ENCODE measurements around the gene P2RY2.

Gene P2RY2

DNA sequence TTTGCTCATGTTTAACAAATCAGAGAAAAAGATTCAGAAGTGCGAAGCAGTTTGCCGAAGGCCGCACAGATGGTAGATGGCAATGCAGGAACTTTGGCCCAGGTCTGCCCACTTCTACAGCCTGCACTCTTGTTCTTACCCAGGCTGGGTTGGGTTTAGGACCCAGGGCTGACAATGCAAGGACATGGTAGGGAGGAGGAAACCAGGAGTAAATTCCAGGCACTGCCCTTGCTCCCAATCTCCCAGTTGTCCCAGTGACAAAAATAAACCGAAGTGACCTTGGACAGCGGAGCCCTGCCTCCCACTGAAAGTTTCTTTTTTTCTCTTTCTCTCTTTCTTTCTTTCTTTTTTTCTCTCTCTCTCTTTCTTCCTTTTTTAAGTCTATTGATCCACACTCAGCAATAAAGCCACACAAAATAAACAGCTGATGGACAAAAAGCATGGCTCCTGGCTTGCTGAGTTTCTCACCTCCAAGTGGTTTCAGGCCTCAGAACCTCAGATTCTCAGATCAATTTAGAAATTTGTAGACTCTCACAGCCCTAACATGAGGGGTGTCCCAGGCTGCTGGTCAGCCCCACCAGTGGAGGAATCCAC, 42.4 kb upstream of the P2RY2 start:
- DNase-seq (ENCODE audit: low spot score): no peak
- H3K9me3 ChIP-seq (replicated peaks in 1 of 2; ENCODE audit: control insufficient read depth in 2 of 2, insufficient read depth in 1 of 2, low read depth in 1 of 2, low read length in 2 of 2): no peaks in the 10 kb centered on the region
- no peak overlapping the region for H3K14ac ChIP-seq (ENCODE audit: low read length)
- H2BK15ac ChIP-seq (ENCODE audit: low read length): no peak overlapping the region
- no peak overlapping the region for H4K8ac ChIP-seq (ENCODE audit: low read depth, low read length)
- peak overlapping the region; percentile 15 for H2BK5ac ChIP-seq (ENCODE audit: low read length)
- no peak overlapping the region for H2BK12ac ChIP-seq (ENCODE audit: low read length)
- H3K18ac ChIP-seq (ENCODE audit: low read length): no peak overlapping the region
- no peak overlapping the region for H3K4ac ChIP-seq (ENCODE audit: low read length)
- no peak overlapping the region for H4K91ac ChIP-seq (ENCODE audit: low read depth, low read length, poor library complexity)
- no peak overlapping the region for H3K4me2 ChIP-seq (ENCODE audit: insufficient read depth, low read length, poor library complexity, severe bottlenecking)
- no peaks in the 10 kb centered on the region for H3K36me3 ChIP-seq (replicated peaks in 1 of 2; ENCODE audit: control insufficient read depth in 2 of 2, insufficient read depth in 2 of 2, low read length in 2 of 2)
- no peak overlapping the region for H3K9ac ChIP-seq (ENCODE audit: low read depth, low read length, poor library complexity)
- H3K4me3 ChIP-seq (ENCODE audit: low read length in 2 of 2): no peak overlapping the region
- H3K4me1 ChIP-seq (ENCODE audit: control insufficient read depth in 2 of 2, insufficient read depth in 1 of 2, low read depth in 1 of 2, low read length in 2 of 2): peaks cover 0 to 3% of the 10 kb centered on the region in 2 donors
- no peak overlapping the region for H3K23ac ChIP-seq (ENCODE audit: low read depth, low read length, poor library complexity)
- no peaks in the 10 kb centered on the region for H3K79me1 ChIP-seq (ENCODE audit: low read depth, low read length)
- peak overlapping the region; percentile 22 for H2AFZ ChIP-seq (ENCODE audit: low read length)
- H3K27ac ChIP-seq (replicated peaks; ENCODE audit: low read length): no peak overlapping the region
- H3K27me3 ChIP-seq (ENCODE audit: control insufficient read depth in 3 of 3, insufficient read depth in 3 of 3, low read depth in 1 of 3, low read length in 3 of 3): peaks cover 0 to 22% (median 0%) of the 10 kb centered on the region in 3 experiments
- WGBS, 2 donors (ENCODE audit: extremely low coverage in 2 of 2, insufficient read length in 2 of 2, insufficient replicate concordance in 1 of 2): no CpG with 5 or more reads among the region's 5 CpGs
- no peak overlapping the region for H2BK120ac ChIP-seq (ENCODE audit: low read depth, low read length)
- H2AK5ac ChIP-seq (ENCODE audit: low read depth, low read length): no peak overlapping the region

DNA sequence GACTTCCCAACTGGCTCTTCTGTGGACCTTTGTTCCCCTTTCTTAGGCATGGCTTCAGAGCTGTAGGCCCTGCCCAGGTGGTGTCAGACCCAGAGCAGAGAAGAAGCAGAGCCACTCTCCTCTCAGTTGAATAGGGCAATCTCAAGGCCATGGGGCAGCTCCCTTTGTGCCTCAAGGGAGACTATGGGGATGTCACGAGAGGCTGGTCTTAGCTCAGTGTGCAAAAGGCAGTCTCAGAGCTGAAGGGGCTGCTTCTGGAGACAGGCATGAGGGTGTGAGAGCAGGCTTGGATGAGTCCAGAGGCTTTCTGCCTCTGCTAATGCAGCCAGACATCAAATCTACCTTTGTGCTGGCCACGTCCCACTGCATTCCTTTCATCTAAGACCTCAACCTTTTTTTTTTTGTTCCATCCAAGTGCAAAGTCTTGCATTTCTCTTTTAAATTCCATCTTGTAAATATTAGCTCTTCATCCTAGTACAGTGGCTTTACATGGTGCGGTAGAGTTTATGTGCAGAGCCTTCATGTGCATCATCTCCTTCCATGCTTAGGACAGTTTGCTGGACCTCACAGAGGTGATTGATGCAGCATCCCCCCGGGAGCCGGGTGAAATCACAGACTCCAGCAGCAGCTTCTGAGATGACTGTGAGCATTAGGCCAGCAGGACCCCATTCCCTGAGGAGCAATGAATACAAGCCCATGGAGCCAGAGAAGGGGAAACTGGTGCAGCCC, 41.8 kb upstream of the P2RY2 start:
- H3K79me1 ChIP-seq (ENCODE audit: low read depth, low read length): no peaks in the 10 kb centered on the region
- H3K4me2 ChIP-seq (ENCODE audit: insufficient read depth, low read length, poor library complexity, severe bottlenecking): no peak overlapping the region
- H3K4me1 ChIP-seq (ENCODE audit: control insufficient read depth in 2 of 2, insufficient read depth in 1 of 2, low read depth in 1 of 2, low read length in 2 of 2): peaks cover 0 to 1% of the 10 kb centered on the region in 2 donors
- H3K14ac ChIP-seq (ENCODE audit: low read length): no peak overlapping the region
- H4K91ac ChIP-seq (ENCODE audit: low read depth, low read length, poor library complexity): no peak overlapping the region
- no peaks in the 10 kb centered on the region for H3K9me3 ChIP-seq (replicated peaks in 1 of 2; ENCODE audit: control insufficient read depth in 2 of 2, insufficient read depth in 1 of 2, low read depth in 1 of 2, low read length in 2 of 2)
- H3K23ac ChIP-seq (ENCODE audit: low read depth, low read length, poor library complexity): no peak overlapping the region
- H3K4me3 ChIP-seq (ENCODE audit: low read length in 2 of 2): no peak overlapping the region
- H3K4ac ChIP-seq (ENCODE audit: low read length): no peak overlapping the region
- H2AK5ac ChIP-seq (ENCODE audit: low read depth, low read length): no peak overlapping the region
- WGBS, 2 donors (ENCODE audit: extremely low coverage in 2 of 2, insufficient read length in 2 of 2, insufficient replicate concordance in 1 of 2): no CpG with 5 or more reads among the region's 5 CpGs
- peaks cover 0 to 22% (median 0%) of the 10 kb centered on the region in 3 experiments for H3K27me3 ChIP-seq (ENCODE audit: control insufficient read depth in 3 of 3, insufficient read depth in 3 of 3, low read depth in 1 of 3, low read length in 3 of 3)
- H2AFZ ChIP-seq (ENCODE audit: low read length): peak overlapping the region; percentile 22
- H3K18ac ChIP-seq (ENCODE audit: low read length): no peak overlapping the region
- H2BK12ac ChIP-seq (ENCODE audit: low read length): no peak overlapping the region
- no peak overlapping the region for H2BK15ac ChIP-seq (ENCODE audit: low read length)
- no peak overlapping the region for H4K8ac ChIP-seq (ENCODE audit: low read depth, low read length)
- H2BK5ac ChIP-seq (ENCODE audit: low read length): peak overlapping the region; percentile 15
- H3K27ac ChIP-seq (replicated peaks; ENCODE audit: low read length): no peak overlapping the region
- peak overlapping the region; percentile 4 for H2BK120ac ChIP-seq (ENCODE audit: low read depth, low read length)
- no peak for DNase-seq (ENCODE audit: low spot score)
- no peaks in the 10 kb centered on the region for H3K36me3 ChIP-seq (replicated peaks in 1 of 2; ENCODE audit: control insufficient read depth in 2 of 2, insufficient read depth in 2 of 2, low read length in 2 of 2)
- H3K9ac ChIP-seq (ENCODE audit: low read depth, low read length, poor library complexity): no peak overlapping the region

DNA sequence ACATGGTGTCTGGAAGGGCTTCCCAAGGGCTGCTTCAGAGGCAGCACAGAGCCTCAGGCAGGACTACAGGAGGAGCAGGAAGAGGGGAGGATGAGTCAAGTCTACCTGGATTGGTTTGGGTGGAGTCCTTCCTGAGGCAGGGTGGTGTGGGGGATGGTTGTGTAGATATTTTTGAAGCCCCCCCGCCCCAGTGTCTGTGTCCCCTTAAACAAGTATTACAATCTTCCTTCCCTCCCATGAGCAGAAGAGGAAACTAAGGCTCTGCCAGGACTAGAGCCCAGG, 41.3 kb upstream of the P2RY2 start:
- Histone ChIP-seq H3K4me3 (ENCODE audit: low read length in 2 of 2) (no peak overlapping the region), H3K23ac (ENCODE audit: low read depth, low read length, poor library complexity) (no peak overlapping the region), H3K27me3 (ENCODE audit: control insufficient read depth in 3 of 3, insufficient read depth in 3 of 3, low read depth in 1 of 3, low read length in 3 of 3) (peaks cover 0 to 22% (median 0%) of the 10 kb centered on the region in 3 experiments), H2BK15ac (ENCODE audit: low read length) (no peak overlapping the region), H3K18ac (ENCODE audit: low read length) (no peak overlapping the region), H3K4me2 (ENCODE audit: insufficient read depth, low read length, poor library complexity, severe bottlenecking) (no peak overlapping the region), H3K27ac (replicated peaks; ENCODE audit: low read length) (no peak overlapping the region), H3K9ac (ENCODE audit: low read depth, low read length, poor library complexity) (no peak overlapping the region), H3K14ac (ENCODE audit: low read length) (no peak overlapping the region), H3K4me1 (ENCODE audit: control insufficient read depth in 2 of 2, insufficient read depth in 1 of 2, low read depth in 1 of 2, low read length in 2 of 2) (peaks cover 0 to 1% of the 10 kb centered on the region in 2 donors), H3K4ac (ENCODE audit: low read length) (no peak overlapping the region), H2BK12ac (ENCODE audit: low read length) (no peak overlapping the region), H2BK5ac (ENCODE audit: low read length) (no peak overlapping the region), H3K79me1 (ENCODE audit: low read depth, low read length) (no peaks in the 10 kb centered on the region), H4K91ac (ENCODE audit: low read depth, low read length, poor library complexity) (no peak overlapping the region), H4K8ac (ENCODE audit: low read depth, low read length) (no peak overlapping the region), H3K36me3 (replicated peaks in 1 of 2; ENCODE audit: control insufficient read depth in 2 of 2, insufficient read depth in 2 of 2, low read length in 2 of 2) (no peaks in the 10 kb centered on the region), H3K9me3 (replicated peaks in 1 of 2; ENCODE audit: control insufficient read depth in 2 of 2, insufficient read depth in 1 of 2, low read depth in 1 of 2, low read length in 2 of 2) (no peaks in the 10 kb centered on the region), H2AFZ (ENCODE audit: low read length) (no peak overlapping the region), H2BK120ac (ENCODE audit: low read depth, low read length) (peak overlapping the region; percentile 4), H2AK5ac (ENCODE audit: low read depth, low read length) (no peak overlapping the region)
- no CpG with 5 or more reads among the region's 1 CpG for WGBS, 2 donors (ENCODE audit: extremely low coverage in 2 of 2, insufficient read length in 2 of 2, insufficient replicate concordance in 1 of 2)
- no peak for DNase-seq (ENCODE audit: low spot score)

DNA sequence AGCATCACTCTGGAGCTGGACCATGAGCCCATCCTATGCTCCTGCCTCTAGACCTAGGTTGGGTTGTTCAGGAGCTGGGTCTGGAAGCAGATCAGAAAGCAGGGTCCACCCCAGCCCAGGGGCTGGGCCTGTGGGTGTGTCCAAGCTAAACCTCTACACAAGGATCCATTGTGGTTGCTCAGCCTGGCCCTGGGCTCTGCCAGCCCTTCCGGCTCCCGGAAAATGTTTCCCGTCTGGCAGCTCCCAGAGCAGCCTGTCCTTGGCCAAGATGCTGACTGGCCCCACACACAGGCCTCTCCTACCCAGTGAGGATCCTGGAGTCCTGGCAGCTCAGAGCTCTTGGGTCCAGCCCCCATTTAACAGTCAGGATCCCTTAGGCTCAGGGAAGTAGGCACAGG, 40.7 kb upstream of the P2RY2 start:
- H2AK5ac ChIP-seq (ENCODE audit: low read depth, low read length): peak overlapping the region; percentile 58
- no peaks in the 10 kb centered on the region for H3K9me3 ChIP-seq (replicated peaks in 1 of 2; ENCODE audit: control insufficient read depth in 2 of 2, insufficient read depth in 1 of 2, low read depth in 1 of 2, low read length in 2 of 2)
- no peak overlapping the region for H3K4me2 ChIP-seq (ENCODE audit: insufficient read depth, low read length, poor library complexity, severe bottlenecking)
- H3K4me3 ChIP-seq (ENCODE audit: low read length in 2 of 2): no peak overlapping the region
- H3K23ac ChIP-seq (ENCODE audit: low read depth, low read length, poor library complexity): peak overlapping the region; percentile 17
- H3K4me1 ChIP-seq (ENCODE audit: control insufficient read depth in 2 of 2, insufficient read depth in 1 of 2, low read depth in 1 of 2, low read length in 2 of 2): peaks cover 0 to 1% of the 10 kb centered on the region in 2 donors
- H3K27me3 ChIP-seq (ENCODE audit: control insufficient read depth in 3 of 3, insufficient read depth in 3 of 3, low read depth in 1 of 3, low read length in 3 of 3): peaks cover 0 to 22% (median 0%) of the 10 kb centered on the region in 3 experiments
- no peak overlapping the region for H3K18ac ChIP-seq (ENCODE audit: low read length)
- DNase-seq (ENCODE audit: low spot score): no peak
- no peaks in the 10 kb centered on the region for H3K36me3 ChIP-seq (replicated peaks in 1 of 2; ENCODE audit: control insufficient read depth in 2 of 2, insufficient read depth in 2 of 2, low read length in 2 of 2)
- no peaks in the 10 kb centered on the region for H3K79me1 ChIP-seq (ENCODE audit: low read depth, low read length)
- WGBS, 2 donors (ENCODE audit: extremely low coverage in 2 of 2, insufficient read length in 2 of 2, insufficient replicate concordance in 1 of 2): no CpG with 5 or more reads among the region's 3 CpGs
- H2AFZ ChIP-seq (ENCODE audit: low read length): no peak overlapping the region
- H2BK12ac ChIP-seq (ENCODE audit: low read length): no peak overlapping the region
- H2BK15ac ChIP-seq (ENCODE audit: low read length): peak overlapping the region; percentile 80
- H3K14ac ChIP-seq (ENCODE audit: low read length): no peak overlapping the region
- no peak overlapping the region for H3K4ac ChIP-seq (ENCODE audit: low read length)
- no peak overlapping the region for H4K8ac ChIP-seq (ENCODE audit: low read depth, low read length)
- no peak overlapping the region for H3K27ac ChIP-seq (replicated peaks; ENCODE audit: low read length)
- H2BK5ac ChIP-seq (ENCODE audit: low read length): no peak overlapping the region
- H3K9ac ChIP-seq (ENCODE audit: low read depth, low read length, poor library complexity): no peak overlapping the region
- H4K91ac ChIP-seq (ENCODE audit: low read depth, low read length, poor library complexity): no peak overlapping the region
- H2BK120ac ChIP-seq (ENCODE audit: low read depth, low read length): no peak overlapping the region
